IMR-90 (cell line): ENCODE measurements around the gene TMEM63A. TPM values are rescaled to one million over a fixed set of nuclear protein-coding genes. Genes with fewer than 3 reads are reported as not detected.

Experiments used
- ATAC-seq: fragments of 200-7000 bp; cut with Tn5 transposase; 2 replicates; pipeline ENCODE4 v1.9.1; 2020; ENCODE audit warnings: low read depth, mild to moderate bottlenecking, moderate library complexity
- BruUV-seq: library from RNA; stranded (reverse); fragments of 400-500 nt; replicated peaks from 2 replicates; lab custom pipeline; 2021; lab: Mats Ljungman, UMichigan
- CTCF ChIA-PET: fragments of 300-600 bp; formaldehyde crosslinking; extraction: SDS; loops from one replicate; lab custom pipeline; 2021; ENCODE audit warnings: antibody characterized with exemption; lab: Yijun Ruan, JAX
- POLR2A ChIA-PET: fragments of 300-600 bp; sonication (Branson Sonifier 250); formaldehyde crosslinking; loops from one replicate; lab custom pipeline; 2022; ENCODE audit warnings: antibody characterized with exemption; ENCODE audit not compliant: unreplicated experiment; lab: Charles Lee
- DNase-seq: peaks from one replicate; pipeline ENCODE4 v3.0.0; 2013
- H2AFZ ChIP-seq: replicated peaks from 2 replicates; pipeline ENCODE3; 2013; ENCODE audit warnings: low read length, mild to moderate bottlenecking; ENCODE audit not compliant: poor library complexity
- H2AK5ac ChIP-seq: 2 replicates; pipeline ENCODE4 v1.6.1; 2013; ENCODE audit warnings: low read depth, low read length, inconsistent platforms
- H2AK9ac ChIP-seq: replicated peaks from 2 replicates; pipeline ENCODE3; 2013; ENCODE audit warnings: mild to moderate bottlenecking, low read depth, low read length, moderate library complexity; ENCODE audit not compliant: poor library complexity
- H2BK120ac ChIP-seq: 2 replicates; pipeline ENCODE4 v1.6.1; 2013; ENCODE audit warnings: low read depth, low read length, inconsistent platforms
- H2BK15ac ChIP-seq: 3 replicates; pipeline ENCODE4 v1.6.1; 2013; ENCODE audit warnings: low read depth, low read length, inconsistent platforms
- H2BK20ac ChIP-seq: 2 replicates; pipeline ENCODE4 v1.6.1; 2013; ENCODE audit warnings: low read depth, mild to moderate bottlenecking, inconsistent platforms, low read length, moderate library complexity
- H2BK5ac ChIP-seq: 2 replicates; pipeline ENCODE4 v1.6.1; 2013; ENCODE audit warnings: mild to moderate bottlenecking, low read depth, low read length, inconsistent platforms; ENCODE audit not compliant: poor library complexity, severe bottlenecking
- H3K14ac ChIP-seq: replicated peaks from 2 replicates; pipeline ENCODE4 v1.6.1; 2013; ENCODE audit warnings: low read depth, low read length, inconsistent platforms
- H3K18ac ChIP-seq: 2 replicates; pipeline ENCODE4 v1.6.1; 2013; ENCODE audit warnings: low read depth, low read length, control low read depth
- H3K23ac ChIP-seq: 2 replicates; pipeline ENCODE4 v1.6.1; 2013; ENCODE audit warnings: low read depth, low read length, inconsistent platforms
- H3K27ac ChIP-seq: 2 replicates; pipeline ENCODE4 v1.5.1; 2013; ENCODE audit warnings: mild to moderate bottlenecking, control low read depth, low read length; ENCODE audit not compliant: insufficient read depth
- H3K27me3 ChIP-seq: 2 replicates; pipeline ENCODE4 v1.6.1; 2013; ENCODE audit warnings: low read length; ENCODE audit not compliant: control insufficient read depth, insufficient read depth
- H3K36me3 ChIP-seq: 2 replicates; pipeline ENCODE4 v1.6.1; 2013; ENCODE audit warnings: low read length, mixed read lengths; ENCODE audit not compliant: control insufficient read depth, insufficient read depth
- H3K4ac ChIP-seq: 2 replicates; pipeline ENCODE4 v1.6.1; 2013; ENCODE audit warnings: low read depth, low read length, inconsistent platforms
- H3K4me1 ChIP-seq: 2 replicates; pipeline ENCODE4 v1.6.1; 2013; ENCODE audit warnings: low read length, mixed read lengths; ENCODE audit not compliant: control insufficient read depth, insufficient read depth
- H3K4me2 ChIP-seq: 2 replicates; pipeline ENCODE4 v1.6.1; 2013; ENCODE audit warnings: low read depth, mild to moderate bottlenecking, control low read depth, low read length, moderate library complexity
- H3K4me3 ChIP-seq: 2 replicates; pipeline ENCODE4 v1.5.1; 2013; ENCODE audit warnings: low read depth, mild to moderate bottlenecking, control low read depth, low read length, moderate library complexity; ENCODE audit not compliant: insufficient read depth
- H3K56ac ChIP-seq: 2 replicates; pipeline ENCODE4 v1.6.1; 2013; ENCODE audit warnings: low read length, inconsistent platforms; ENCODE audit not compliant: insufficient read depth; ENCODE audit errors: extremely low read depth
- H3K79me1 ChIP-seq, 2 experiments: 2 replicates each; pipeline ENCODE4 v1.6.1; 2013; ENCODE audit warnings: low read length in 2 of 2, inconsistent platforms in 1 of 2, low read depth in 1 of 2
- H3K9ac ChIP-seq: 2 replicates; pipeline ENCODE4 v1.6.1; 2013; ENCODE audit warnings: low read depth, low read length, control low read depth
- H3K9me1 ChIP-seq: 2 replicates; pipeline ENCODE4 v1.6.1; 2013; ENCODE audit warnings: low read length, inconsistent platforms; ENCODE audit not compliant: insufficient read depth
- H3K9me3 ChIP-seq: 2 replicates; pipeline ENCODE4 v1.6.1; 2013; ENCODE audit warnings: low read length; ENCODE audit not compliant: control insufficient read depth, insufficient read depth
- H4K20me1 ChIP-seq: 2 replicates; pipeline ENCODE4 v1.6.1; 2013; ENCODE audit warnings: low read length, inconsistent platforms; ENCODE audit not compliant: insufficient read depth
- H4K5ac ChIP-seq: 2 replicates; pipeline ENCODE4 v1.6.1; 2013; ENCODE audit warnings: mild to moderate bottlenecking, low read depth, low read length, control low read depth
- H4K8ac ChIP-seq, 2 experiments: 2 replicates each; pipeline ENCODE4 v1.6.1; 2013; ENCODE audit warnings: low read depth in 2 of 2, low read length in 2 of 2, control low read depth in 1 of 2, inconsistent platforms in 1 of 2
- H4K91ac ChIP-seq: 2 replicates; pipeline ENCODE4 v1.6.1; 2013; ENCODE audit warnings: low read depth, low read length, inconsistent platforms; ENCODE audit not compliant: insufficient read depth
- BHLHE40 ChIP-seq: fragments of 150-350 bp; IDR thresholded peaks from 2 replicates; pipeline ENCODE4 v1.6.1; 2016; ENCODE audit warnings: mild to moderate bottlenecking, low read depth, low read length
- CEBPB ChIP-seq: IDR thresholded peaks from 2 replicates; pipeline ENCODE4 v1.6.1; 2012; ENCODE audit warnings: low read depth, low read length, improper control_type of control experiment
- CHD1 ChIP-seq: IDR thresholded peaks from 2 replicates; pipeline ENCODE4 v1.6.1; 2012; ENCODE audit warnings: low read depth, low read length, improper control_type of control experiment
- FOS ChIP-seq: fragments of 150-350 bp; IDR thresholded peaks from 2 replicates; pipeline ENCODE4 v1.6.1; 2016; ENCODE audit warnings: low read depth, low read length
- MAFK ChIP-seq: IDR thresholded peaks from 2 replicates; pipeline ENCODE4 v1.6.1; 2012; ENCODE audit warnings: low read depth, low read length, improper control_type of control experiment
- MAZ ChIP-seq: IDR thresholded peaks from 2 replicates; pipeline ENCODE4 v1.6.1; 2012; ENCODE audit warnings: low read depth, mild to moderate bottlenecking, low read length, improper control_type of control experiment, moderate library complexity, borderline replicate concordance
- MXI1 ChIP-seq: IDR thresholded peaks from 2 replicates; pipeline ENCODE4 v1.6.1; 2012; ENCODE audit warnings: low read depth, mild to moderate bottlenecking, low read length, moderate library complexity, borderline replicate concordance
- NFE2L2 ChIP-seq: fragments of 150-350 bp; IDR thresholded peaks from 2 replicates; pipeline ENCODE4 v1.6.1; 2016; ENCODE audit warnings: low read depth, mild to moderate bottlenecking, low read length
- POLR2A ChIP-seq: IDR thresholded peaks from 2 replicates; pipeline ENCODE4 v1.6.1; 2012; ENCODE audit warnings: mild to moderate bottlenecking, low read depth, low read length
- RAD21 ChIP-seq: IDR thresholded peaks from 2 replicates; pipeline ENCODE4 v1.6.1; 2012; ENCODE audit warnings: low read length, improper control_type of control experiment
- RCOR1 ChIP-seq: IDR thresholded peaks from 2 replicates; pipeline ENCODE4 v1.6.1; 2012; ENCODE audit warnings: mild to moderate bottlenecking, low read length, improper control_type of control experiment; ENCODE audit not compliant: insufficient replicate concordance
- RFX5 ChIP-seq: IDR thresholded peaks from 2 replicates; pipeline ENCODE4 v1.8.0; 2012; ENCODE audit warnings: low read depth, mild to moderate bottlenecking, low read length, moderate library complexity
- SMC3 ChIP-seq: fragments of 150-350 bp; IDR thresholded peaks from 2 replicates; pipeline ENCODE4 v1.6.1; 2016; ENCODE audit warnings: low read depth, mild to moderate bottlenecking, antibody characterized with exemption, low read length, moderate library complexity
- WGBS, 2 experiments: methylation state at CpG; one replicate each; pipeline versions ENCODE4 v1.1.5 to v1.1.7; 2013; ENCODE audit warnings: missing lambda C conversion rate in 2 of 2; ENCODE audit not compliant: insufficient read length in 1 of 2; ENCODE audit errors: extremely low coverage in 2 of 2; 5-methylcytosine and 5-hydroxymethylcytosine counted together
- dilution Hi-C: fragments of 300-500 bp; cut with HindIII; formaldehyde crosslinking; loops from one replicate; pipeline ENCODE4 v1.14.3; 2018; ENCODE audit warnings: low sequenced_read_pairs; ENCODE audit not compliant: unreplicated experiment
- in situ Hi-C: fragments of 300-500 bp; cut with MboI; formaldehyde crosslinking; loops from 3 replicates; pipeline ENCODE4 v1.14.3; 2019; ENCODE audit warnings: low sequenced_read_pairs, inconsistent platforms, mixed read lengths
- intact Hi-C: fragments of 100-400 bp; cut with micrococcal nuclease; formaldehyde crosslinking; loops from 2 replicates; pipeline ENCODE4 v1.10.0; 2022
- polyA plus RNA-seq, 3 experiments: library from polyadenylated mRNA; depleted of rRNA; stranded (reverse); fragments of >200 nt; gene quantifications; 2 replicates each; pipeline ENCODE4 v1.2.3, GENCODE V29; 2012; ENCODE audit warnings: low replicate concordance in 1 of 3
- total RNA-seq: library from RNA; depleted of rRNA; stranded (reverse); fragments of >200 nt; gene quantifications from 2 replicates; pipeline ENCODE4 v1.2.3, GENCODE V29; 2012
- TF ChIP-seq, protein P1 (sequence below): fragments of 150-350 bp; IDR thresholded peaks from 2 replicates; pipeline ENCODE4 v1.6.1; 2016; ENCODE audit warnings: low read depth, mild to moderate bottlenecking, low read length, moderate library complexity, borderline replicate concordance
- TF ChIP-seq, protein P2 (sequence below): fragments of 150-350 bp; IDR thresholded peaks from 2 replicates; pipeline ENCODE4 v1.6.1; 2017; ENCODE audit warnings: mild to moderate bottlenecking, antibody characterized with exemption, low read length, low read depth

The TMEM63A gene
- total and polyA plus RNA-seq, 2 of the 4 experiments (the other 2 are of a cell fraction): 4.7 to 23.3 TPM

DNA sequence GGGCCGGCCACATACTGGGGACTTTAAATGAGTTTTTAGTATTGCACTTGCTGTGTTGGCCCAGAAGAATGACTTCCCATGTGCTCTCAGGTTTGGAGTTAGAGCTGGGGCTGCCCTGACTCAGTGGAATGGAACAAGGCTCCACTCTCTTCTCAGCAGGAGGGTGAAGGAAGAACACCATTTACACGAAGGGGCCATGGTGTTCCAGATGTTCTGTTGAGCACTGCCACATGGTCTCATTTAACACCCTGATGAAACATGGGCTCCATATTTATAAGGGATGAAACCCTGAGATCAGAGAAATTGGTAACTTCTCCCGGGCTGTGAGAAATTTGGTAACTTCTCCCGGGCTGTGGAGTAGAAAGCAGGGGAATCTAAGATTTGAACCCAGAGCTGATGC lies 36.1 kb upstream of the TMEM63A start:
- no peak overlapping the region for H3K9ac ChIP-seq
- dilution Hi-C loops (no loop called here), in situ Hi-C loops (no loop called here), intact Hi-C loops (no loop called here)
- no peak for ATAC-seq
- no peak overlapping the region for H2AFZ ChIP-seq
- no peak overlapping the region for H4K5ac ChIP-seq
- no peak overlapping the region for H3K23ac ChIP-seq
- H3K9me3 ChIP-seq: no peaks in the 10 kb centered on the region
- no peak overlapping the region for H3K4me3 ChIP-seq
- peaks cover 6% of the 10 kb centered on the region for H4K20me1 ChIP-seq
- no peak overlapping the region for H2AK5ac ChIP-seq
- H4K8ac ChIP-seq: no peak overlapping the region
- no peak overlapping the region for H3K18ac ChIP-seq
- peaks cover 5% of the 10 kb centered on the region; the same call in 1 of the 2 replicates for H3K4me1 ChIP-seq
- ChIA-PET CTCF (no interaction called here), POLR2A (no interaction called here)
- no peak overlapping the region for H2BK20ac ChIP-seq
- TF ChIP-seq, protein P1, sequence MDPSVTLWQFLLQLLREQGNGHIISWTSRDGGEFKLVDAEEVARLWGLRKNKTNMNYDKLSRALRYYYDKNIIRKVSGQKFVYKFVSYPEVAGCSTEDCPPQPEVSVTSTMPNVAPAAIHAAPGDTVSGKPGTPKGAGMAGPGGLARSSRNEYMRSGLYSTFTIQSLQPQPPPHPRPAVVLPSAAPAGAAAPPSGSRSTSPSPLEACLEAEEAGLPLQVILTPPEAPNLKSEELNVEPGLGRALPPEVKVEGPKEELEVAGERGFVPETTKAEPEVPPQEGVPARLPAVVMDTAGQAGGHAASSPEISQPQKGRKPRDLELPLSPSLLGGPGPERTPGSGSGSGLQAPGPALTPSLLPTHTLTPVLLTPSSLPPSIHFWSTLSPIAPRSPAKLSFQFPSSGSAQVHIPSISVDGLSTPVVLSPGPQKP: no peak
- TF ChIP-seq, protein P2, sequence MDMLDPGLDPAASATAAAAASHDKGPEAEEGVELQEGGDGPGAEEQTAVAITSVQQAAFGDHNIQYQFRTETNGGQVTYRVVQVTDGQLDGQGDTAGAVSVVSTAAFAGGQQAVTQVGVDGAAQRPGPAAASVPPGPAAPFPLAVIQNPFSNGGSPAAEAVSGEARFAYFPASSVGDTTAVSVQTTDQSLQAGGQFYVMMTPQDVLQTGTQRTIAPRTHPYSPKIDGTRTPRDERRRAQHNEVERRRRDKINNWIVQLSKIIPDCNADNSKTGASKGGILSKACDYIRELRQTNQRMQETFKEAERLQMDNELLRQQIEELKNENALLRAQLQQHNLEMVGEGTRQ: no peak
- TF ChIP-seq BHLHE40: no peak
- TF ChIP-seq NFE2L2: no peak
- TF ChIP-seq SMC3: no peak
- no peak for TF ChIP-seq CHD1
- no peak for TF ChIP-seq RCOR1
- no peak for TF ChIP-seq POLR2A
- no peak for TF ChIP-seq MAFK
- TF ChIP-seq RFX5: no peak
- no peak for TF ChIP-seq CEBPB
- TF ChIP-seq RAD21: no peak
- no peak for TF ChIP-seq FOS
- no peak for TF ChIP-seq MXI1
- TF ChIP-seq MAZ: no peak
- H4K91ac ChIP-seq: no peak overlapping the region
- H3K27ac ChIP-seq: no peak overlapping the region
- no peak overlapping the region for H3K4ac ChIP-seq
- H3K14ac ChIP-seq: no peak overlapping the region
- no peak overlapping the region for H3K56ac ChIP-seq
- no TSS peak for BruUV-seq
- H3K27me3 ChIP-seq: no peaks in the 10 kb centered on the region
- no peak overlapping the region for H2BK15ac ChIP-seq
- no peak overlapping the region for H3K4me2 ChIP-seq
- WGBS, 2 experiments: no CpG with 5 or more reads among the region's 4 CpGs
- H3K36me3 ChIP-seq: peaks cover 32% of the 10 kb centered on the region
- no peak overlapping the region for H2BK5ac ChIP-seq
- no peak overlapping the region for H2BK120ac ChIP-seq
- H3K9me1 ChIP-seq: peaks cover 20% of the 10 kb centered on the region
- no peak overlapping the region for H2AK9ac ChIP-seq
- no peak for DNase-seq
- H3K79me1 ChIP-seq: peaks cover 12 to 40% of the 10 kb centered on the region in 2 experiments
